Breast epithelium (tissue), 4 donors: ENCODE data around the gene SH3BP4. TPM values are rescaled to one million over a fixed set of nuclear protein-coding genes. Genes with fewer than 3 reads are reported as not detected.

Experiments
- DNase-seq, 2 donors: peaks; one replicate each; pipeline ENCODE4 v3.0.0-alpha.2; 2019; ENCODE audit warnings: low spot score in 2 of 2
- H3K27ac ChIP-seq, 2 donors: fragments of 200-600 bp; sonication (generic) in 1 of 2; one replicate each; pipeline ENCODE4 v1.5.1; 2016 to 2019; ENCODE audit warnings: mild to moderate bottlenecking in 1 of 2
- H3K27me3 ChIP-seq, 2 donors: fragments of 200-600 bp; sonication (generic) in 1 of 2; one replicate each; pipeline versions ENCODE4 v1.5.1 to v1.6.0; 2017 to 2019; ENCODE audit warnings: control low read depth in 1 of 2, mild to moderate bottlenecking in 1 of 2
- H3K36me3 ChIP-seq: fragments of 200-600 bp; one replicate; pipeline ENCODE4 v1.5.1; 2019
- H3K4me1 ChIP-seq, 2 donors: fragments of 200-600 bp; sonication (generic); one replicate each; pipeline ENCODE4 v1.5.1; 2016 to 2019; ENCODE audit warnings: control low read depth in 1 of 2
- H3K4me3 ChIP-seq, 3 donors: fragments of 200-600 bp; sonication (generic); 1 replicate in 2 of 3; 2 replicates in 1 of 3; pipeline ENCODE4 v1.5.1; 2016 to 2019; ENCODE audit warnings: mild to moderate bottlenecking in 3 of 3, moderate library complexity in 2 of 3
- H3K9me3 ChIP-seq, 2 donors: fragments of 200-600 bp; sonication (generic) in 1 of 2; one replicate each; pipeline ENCODE4 v1.5.1; 2016 to 2019; ENCODE audit warnings: control low read depth in 1 of 2
- CTCF ChIP-seq, 3 donors: fragments of 450-650 bp; IDR thresholded peaks; one replicate each; pipeline ENCODE4 v1.5.1; 2016 to 2017; ENCODE audit warnings: antibody characterized with exemption in 3 of 3, mild to moderate bottlenecking in 3 of 3, moderate library complexity in 3 of 3
- POLR2A ChIP-seq: fragments of 450-650 bp; IDR thresholded peaks from one replicate; pipeline ENCODE4 v1.6.1; 2016; ENCODE audit warnings: antibody characterized with exemption, mild to moderate bottlenecking, moderate library complexity
- POLR2AphosphoS5 ChIP-seq, 3 donors: sonication (generic); formaldehyde crosslinking; IDR thresholded peaks; one replicate each; pipeline ENCODE4 v1.6.1; 2017; ENCODE audit warnings: antibody characterized with exemption in 3 of 3
- intact Hi-C: fragments of 100-400 bp; cut with DNase I; formaldehyde crosslinking; loops from one replicate; pipeline ENCODE4 v1.15.1; 2023; ENCODE audit warnings: low total_unique reads
- total RNA-seq, 3 donors: library from RNA; depleted of rRNA; stranded (reverse); fragments of >200 nt; gene quantifications; one replicate each; pipeline ENCODE4 v1.1.0, GENCODE V29; 2016

SH3BP4 gene
- total RNA-seq, 3 donors from 2014 or later: 28.5 to 73.6 (median 44.2) TPM

GRCh38 chr2:235021752-235022151 lies 69.9 kb downstream of the SH3BP4 start:
- TF ChIP-seq POLR2AphosphoS5 (IDR thresholded peaks at IDR 0.05) (no peak), CTCF (IDR thresholded peaks at IDR 0.05) (no peak), POLR2A (no peak)
- intact Hi-C loops: no loop called here
- no peak overlapping the region for H3K4me3 ChIP-seq
- no peak for DNase-seq
- H3K36me3 ChIP-seq: no peaks in the 10 kb centered on the region
- no peaks in the 10 kb centered on the region for H3K9me3 ChIP-seq
- H3K4me1 ChIP-seq: peaks cover 0 to 4% of the 10 kb centered on the region in 2 donors
- no peak overlapping the region for H3K27ac ChIP-seq
- no peaks in the 10 kb centered on the region for H3K27me3 ChIP-seq

GRCh38 chr2:235024191-235024860 lies 72.5 kb downstream of the SH3BP4 start:
- Histone ChIP-seq H3K27me3 (no peaks in the 10 kb centered on the region), H3K4me1 (peaks cover 0 to 4% of the 10 kb centered on the region in 2 donors)
- no peak for DNase-seq

GRCh38 chr2:235024931-235025773 lies 73.3 kb downstream of the SH3BP4 start:
- TF ChIP-seq POLR2A: no peak
- no peak for TF ChIP-seq POLR2AphosphoS5 (IDR thresholded peaks at IDR 0.05)
- TF ChIP-seq CTCF (IDR thresholded peaks at IDR 0.05): no peak
- Histone ChIP-seq H3K4me3 (no peak overlapping the region), H3K4me1 (peaks cover 0 to 4% of the 10 kb centered on the region in 2 donors), H3K36me3 (no peaks in the 10 kb centered on the region), H3K27ac (peak overlapping the region in 1 of 2 donors; percentile 79), H3K9me3 (no peaks in the 10 kb centered on the region), H3K27me3 (no peaks in the 10 kb centered on the region)
- DNase-seq: no peak
- intact Hi-C loops: no loop called here

More at GRCh38 chr2:235024191-235024860, 72.5 kb downstream of the SH3BP4 start:
- H3K4me3 ChIP-seq: no peak overlapping the region
- H3K27ac ChIP-seq: no peak overlapping the region
- H3K9me3 ChIP-seq: no peaks in the 10 kb centered on the region
- intact Hi-C loops: no loop called here
- no peaks in the 10 kb centered on the region for H3K36me3 ChIP-seq
- TF ChIP-seq POLR2AphosphoS5 (IDR thresholded peaks at IDR 0.05) (no peak), POLR2A (no peak), CTCF (IDR thresholded peaks at IDR 0.05) (no peak)

- H3K4me3 ChIP-seq: no peak overlapping the region
- TF ChIP-seq CTCF (IDR thresholded peaks at IDR 0.05): no peak
- no peak for TF ChIP-seq POLR2A
- peak in 1 of 3 donors; percentile 16 for TF ChIP-seq POLR2AphosphoS5 (IDR thresholded peaks at IDR 0.05)
- intact Hi-C loops: no loop called here
- peak in 1 of 2 donors; percentile 88 for DNase-seq
- peak overlapping the region; percentile 71 to 79 for H3K27ac ChIP-seq
- no peaks in the 10 kb centered on the region for H3K9me3 ChIP-seq
- no peaks in the 10 kb centered on the region for H3K36me3 ChIP-seq
- peaks cover 0 to 4% of the 10 kb centered on the region in 2 donors for H3K4me1 ChIP-seq
- no peaks in the 10 kb centered on the region for H3K27me3 ChIP-seq
Observed at GRCh38 chr2:235025800-235026536, 74.2 kb downstream of the SH3BP4 start.
